Nephron progenitor cell (in vitro differentiated cells): ENCODE results near the gene PHC2.

Source experiments
- DNase-seq: peaks from one replicate; pipeline ENCODE4 v3.0.0; 2021
- H3K27ac Mint-ChIP-seq: 2 replicates; pipeline ENCODE4 v1.8.0; 2021; ENCODE audit warnings: mild to moderate bottlenecking, moderate library complexity, mixed read lengths
- H3K27me3 Mint-ChIP-seq: 2 replicates; pipeline ENCODE4 v1.8.0; 2021; ENCODE audit warnings: mild to moderate bottlenecking, low read depth, mixed read lengths; ENCODE audit not compliant: poor library complexity
- H3K36me3 Mint-ChIP-seq: 2 replicates; pipeline ENCODE4 v1.8.0; 2021; ENCODE audit warnings: low read depth, mixed read lengths
- H3K4me1 Mint-ChIP-seq: 2 replicates; pipeline ENCODE4 v1.8.0; 2021; ENCODE audit warnings: mixed read lengths
- H3K4me3 Mint-ChIP-seq: 2 replicates; pipeline ENCODE4 v1.8.0; 2021; ENCODE audit warnings: mild to moderate bottlenecking, moderate library complexity, mixed read lengths
- H3K9me3 Mint-ChIP-seq: 2 replicates; pipeline ENCODE4 v1.8.0; 2021; ENCODE audit warnings: mild to moderate bottlenecking, moderate library complexity, mixed read lengths
- TF ChIP-seq, protein P1 (sequence below): fragments of 200-600 bp; sonication (generic); IDR thresholded peaks from 2 replicates; pipeline ENCODE4 v1.5.0; 2021; ENCODE audit warnings: antibody characterized with exemption

The PHC2 gene

DNA sequence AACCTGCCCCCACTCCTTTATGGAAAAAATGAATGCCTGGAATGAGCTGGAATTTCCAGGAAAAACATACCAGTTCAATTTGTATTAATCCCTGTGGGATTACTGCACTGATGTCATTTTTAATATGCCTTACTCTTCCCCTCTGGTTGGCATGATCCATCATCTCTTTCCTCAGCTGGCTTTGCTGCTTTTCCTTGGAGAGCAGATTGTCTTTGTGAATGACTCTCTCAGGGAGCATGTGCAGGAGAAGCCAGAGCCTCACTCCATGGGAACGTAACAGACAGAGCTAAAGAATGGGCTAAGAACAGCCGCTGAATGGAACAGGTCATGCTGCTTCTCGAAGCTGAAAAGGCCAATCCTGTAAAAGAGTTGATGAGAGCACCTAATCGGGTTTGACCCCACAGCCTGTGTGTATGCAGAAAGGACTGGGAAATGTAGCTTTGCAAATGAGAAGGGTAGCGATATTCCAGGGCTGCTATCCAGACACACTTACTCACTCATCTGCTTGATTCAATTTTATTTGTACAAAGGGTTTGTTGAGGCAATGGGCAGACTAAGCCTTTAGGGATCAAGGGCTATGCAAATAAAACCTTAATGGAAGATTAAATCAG is 20.7 kb downstream of the PHC2 start:
- H3K27me3 Mint-ChIP-seq, result peaks cover 2% of the 10 kb centered on the region
- DNase-seq, result no peak
- H3K4me1 Mint-ChIP-seq, result peaks cover 26% of the 10 kb centered on the region
- TF ChIP-seq, protein P1, sequence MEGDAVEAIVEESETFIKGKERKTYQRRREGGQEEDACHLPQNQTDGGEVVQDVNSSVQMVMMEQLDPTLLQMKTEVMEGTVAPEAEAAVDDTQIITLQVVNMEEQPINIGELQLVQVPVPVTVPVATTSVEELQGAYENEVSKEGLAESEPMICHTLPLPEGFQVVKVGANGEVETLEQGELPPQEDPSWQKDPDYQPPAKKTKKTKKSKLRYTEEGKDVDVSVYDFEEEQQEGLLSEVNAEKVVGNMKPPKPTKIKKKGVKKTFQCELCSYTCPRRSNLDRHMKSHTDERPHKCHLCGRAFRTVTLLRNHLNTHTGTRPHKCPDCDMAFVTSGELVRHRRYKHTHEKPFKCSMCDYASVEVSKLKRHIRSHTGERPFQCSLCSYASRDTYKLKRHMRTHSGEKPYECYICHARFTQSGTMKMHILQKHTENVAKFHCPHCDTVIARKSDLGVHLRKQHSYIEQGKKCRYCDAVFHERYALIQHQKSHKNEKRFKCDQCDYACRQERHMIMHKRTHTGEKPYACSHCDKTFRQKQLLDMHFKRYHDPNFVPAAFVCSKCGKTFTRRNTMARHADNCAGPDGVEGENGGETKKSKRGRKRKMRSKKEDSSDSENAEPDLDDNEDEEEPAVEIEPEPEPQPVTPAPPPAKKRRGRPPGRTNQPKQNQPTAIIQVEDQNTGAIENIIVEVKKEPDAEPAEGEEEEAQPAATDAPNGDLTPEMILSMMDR, result no peak
- peaks cover 58% of the 10 kb centered on the region for H3K9me3 Mint-ChIP-seq
- H3K27ac Mint-ChIP-seq, result peak overlapping the region; percentile 84
- H3K36me3 Mint-ChIP-seq, result peaks cover 90% of the 10 kb centered on the region
- H3K4me3 Mint-ChIP-seq, result no peak overlapping the region

DNA sequence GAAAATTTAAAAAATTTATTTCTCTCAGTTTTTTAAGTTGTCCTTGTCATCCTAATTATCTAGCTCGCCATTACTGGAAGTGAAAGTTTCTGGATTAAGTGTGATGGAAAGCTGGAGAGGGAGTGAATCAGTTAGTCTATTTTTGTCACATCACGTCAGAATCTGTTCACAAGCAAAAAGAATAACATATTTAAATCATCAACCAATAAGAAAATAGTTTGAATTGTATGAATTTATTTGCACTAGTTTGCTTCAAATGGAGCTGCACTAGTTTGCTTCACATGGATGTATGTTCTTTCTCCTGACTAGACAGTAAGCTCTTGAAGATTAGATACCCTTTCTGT is 22.8 kb downstream of the PHC2 start:
- Mint-ChIP-seq H3K4me1 (peaks cover 10% of the 10 kb centered on the region), H3K4me3 (no peak overlapping the region), H3K9me3 (peaks cover 61% of the 10 kb centered on the region), H3K27ac (no peak overlapping the region), H3K36me3 (peaks cover 91% of the 10 kb centered on the region), H3K27me3 (no peaks in the 10 kb centered on the region)
- no peak for DNase-seq
- TF ChIP-seq, protein P1, result no peak

DNA sequence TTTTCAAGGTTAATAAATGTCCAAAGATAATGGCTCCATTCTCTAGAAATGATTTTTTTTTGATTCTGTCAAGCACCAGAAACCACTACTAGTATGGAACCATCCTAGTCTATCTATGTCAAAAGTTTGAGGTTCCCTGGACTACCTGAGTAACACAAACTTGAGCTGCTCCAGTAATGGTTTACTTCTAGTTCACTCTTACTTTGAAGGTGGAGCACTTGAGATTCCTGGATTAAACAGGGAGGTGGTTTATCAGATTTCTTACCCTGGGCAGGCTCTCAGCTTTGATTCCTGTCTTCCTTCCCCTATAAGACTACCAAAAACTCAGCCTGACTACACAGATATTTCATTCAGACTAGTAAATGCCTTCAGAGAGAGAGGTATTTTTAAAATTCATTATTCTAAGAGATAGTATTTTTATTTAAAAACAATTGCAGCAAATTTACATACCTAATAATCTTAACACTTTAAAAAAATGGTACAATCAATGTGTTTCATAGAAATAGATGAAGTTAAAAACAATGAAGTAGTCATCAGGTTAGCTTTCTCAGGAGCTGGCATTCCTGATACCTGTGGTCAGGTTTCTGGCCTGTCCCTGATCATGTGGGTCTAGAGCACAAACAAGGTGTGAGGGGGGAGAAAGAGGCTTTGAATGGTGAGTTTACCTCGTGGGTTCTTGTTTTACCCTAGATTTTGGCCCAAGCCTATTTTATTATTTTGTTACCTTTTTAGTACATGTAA is 23.4 kb downstream of the PHC2 start:
- Mint-ChIP-seq H3K9me3 (peaks cover 59% of the 10 kb centered on the region), H3K36me3 (peaks cover 88% of the 10 kb centered on the region), H3K27ac (peak overlapping the region; percentile 92), H3K4me1 (peaks cover 10% of the 10 kb centered on the region), H3K27me3 (no peaks in the 10 kb centered on the region), H3K4me3 (no peak overlapping the region)
- DNase-seq, result no peak
- TF ChIP-seq, protein P1, result no peak

DNA sequence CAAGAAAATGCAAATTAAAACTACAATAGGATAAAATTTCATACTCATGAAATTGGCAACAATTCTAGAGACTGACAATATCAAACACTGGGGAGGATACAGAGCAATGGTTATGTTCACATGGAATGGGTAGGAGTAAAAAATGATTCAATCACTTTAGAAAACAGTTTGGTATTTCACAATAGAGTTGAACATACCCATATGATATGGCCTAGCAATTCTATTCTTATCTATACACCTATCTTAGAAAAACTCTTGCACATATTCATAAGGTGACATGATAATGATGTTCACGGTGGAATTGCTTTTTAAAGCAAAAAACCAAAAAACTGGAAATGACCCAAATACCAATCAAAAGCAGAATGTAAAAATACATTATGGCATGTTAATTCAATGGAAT is 28.7 kb downstream of the PHC2 start:
- peaks cover 30% of the 10 kb centered on the region for H3K4me1 Mint-ChIP-seq
- peaks cover 93% of the 10 kb centered on the region for H3K36me3 Mint-ChIP-seq
- H3K9me3 Mint-ChIP-seq, result peaks cover 47% of the 10 kb centered on the region
- DNase-seq, result no peak
- no peak overlapping the region for H3K4me3 Mint-ChIP-seq
- TF ChIP-seq, protein P1, result no peak
- no peak overlapping the region for H3K27ac Mint-ChIP-seq
- H3K27me3 Mint-ChIP-seq, result no peaks in the 10 kb centered on the region

DNA sequence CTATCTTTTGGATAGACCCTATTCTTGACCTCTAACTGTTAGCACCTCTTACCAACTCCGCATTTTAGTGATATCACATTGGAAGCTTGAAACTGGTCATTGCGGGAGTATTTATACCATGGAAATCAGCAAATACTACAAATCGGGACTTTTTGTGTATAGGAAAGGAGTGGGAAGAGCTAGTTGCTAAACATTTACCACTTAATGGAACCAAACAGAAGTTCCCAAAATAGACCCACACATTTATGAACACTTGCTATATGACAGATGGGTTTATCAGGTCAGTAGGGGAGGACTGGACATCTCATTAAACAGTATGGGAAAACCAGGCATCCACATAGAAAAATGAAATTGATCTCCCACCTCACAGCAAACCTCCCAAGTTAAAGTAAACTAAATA is 29.4 kb downstream of the PHC2 start:
- H3K4me3 Mint-ChIP-seq, result no peak overlapping the region
- TF ChIP-seq, protein P1, result no peak
- H3K36me3 Mint-ChIP-seq, result peaks cover 93% of the 10 kb centered on the region
- no peak overlapping the region for H3K27ac Mint-ChIP-seq
- H3K4me1 Mint-ChIP-seq, result peaks cover 38% of the 10 kb centered on the region
- no peak for DNase-seq
- H3K9me3 Mint-ChIP-seq, result peaks cover 40% of the 10 kb centered on the region
- no peaks in the 10 kb centered on the region for H3K27me3 Mint-ChIP-seq
